ENCODE data around the gene PPP6R2.

PPP6R2 gene

DNA sequence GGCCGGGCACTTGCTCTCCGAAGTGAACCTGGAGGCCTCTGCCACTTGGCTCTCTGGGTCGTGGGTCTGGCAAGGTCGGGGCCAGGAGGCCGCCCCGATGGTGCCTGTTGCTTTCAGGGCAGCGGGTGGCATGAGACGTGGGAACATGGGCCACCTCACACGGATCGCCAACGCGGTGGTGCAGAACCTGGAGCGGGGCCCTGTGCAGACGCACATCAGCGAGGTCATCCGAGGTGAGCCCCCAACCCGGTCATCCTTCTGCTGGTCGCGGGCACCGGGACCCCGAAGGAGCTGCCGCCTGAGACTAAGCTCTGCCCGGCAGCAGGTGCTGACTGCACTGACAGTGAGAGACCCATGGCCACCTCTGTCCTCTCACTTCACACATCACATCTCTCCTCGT, 91.7 kb downstream of the PPP6R2 start:
- Histone ChIP-seq H3K79me2 (ENCODE audit: insufficient read depth, low read depth) (no peaks in the 10 kb centered on the region), H4K20me1 (ENCODE audit: insufficient read depth) (no peaks in the 10 kb centered on the region), H3K27me3 (ENCODE audit: insufficient read depth, low read depth) (no peaks in the 10 kb centered on the region), H3K9ac (no peak overlapping the region), H3K4me1 (ENCODE audit: low read depth, poor library complexity, severe bottlenecking) (no peaks in the 10 kb centered on the region), H3K4me2 (no peak overlapping the region), H2AFZ (ENCODE audit: low read depth) (no peak overlapping the region), H3K36me3 (ENCODE audit: insufficient read depth) (no peaks in the 10 kb centered on the region), H3K27ac (no peak overlapping the region), H3K4me3 (IDR thresholded peaks at IDR 0.05; ENCODE audit: insufficient read depth, low read depth, low read length) (no peak overlapping the region)
- TF ChIP-seq, protein P1, sequence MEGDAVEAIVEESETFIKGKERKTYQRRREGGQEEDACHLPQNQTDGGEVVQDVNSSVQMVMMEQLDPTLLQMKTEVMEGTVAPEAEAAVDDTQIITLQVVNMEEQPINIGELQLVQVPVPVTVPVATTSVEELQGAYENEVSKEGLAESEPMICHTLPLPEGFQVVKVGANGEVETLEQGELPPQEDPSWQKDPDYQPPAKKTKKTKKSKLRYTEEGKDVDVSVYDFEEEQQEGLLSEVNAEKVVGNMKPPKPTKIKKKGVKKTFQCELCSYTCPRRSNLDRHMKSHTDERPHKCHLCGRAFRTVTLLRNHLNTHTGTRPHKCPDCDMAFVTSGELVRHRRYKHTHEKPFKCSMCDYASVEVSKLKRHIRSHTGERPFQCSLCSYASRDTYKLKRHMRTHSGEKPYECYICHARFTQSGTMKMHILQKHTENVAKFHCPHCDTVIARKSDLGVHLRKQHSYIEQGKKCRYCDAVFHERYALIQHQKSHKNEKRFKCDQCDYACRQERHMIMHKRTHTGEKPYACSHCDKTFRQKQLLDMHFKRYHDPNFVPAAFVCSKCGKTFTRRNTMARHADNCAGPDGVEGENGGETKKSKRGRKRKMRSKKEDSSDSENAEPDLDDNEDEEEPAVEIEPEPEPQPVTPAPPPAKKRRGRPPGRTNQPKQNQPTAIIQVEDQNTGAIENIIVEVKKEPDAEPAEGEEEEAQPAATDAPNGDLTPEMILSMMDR (conservative IDR thresholded peaks at IDR 0.05; ENCODE audit: low read depth, low read length): no peak

DNA sequence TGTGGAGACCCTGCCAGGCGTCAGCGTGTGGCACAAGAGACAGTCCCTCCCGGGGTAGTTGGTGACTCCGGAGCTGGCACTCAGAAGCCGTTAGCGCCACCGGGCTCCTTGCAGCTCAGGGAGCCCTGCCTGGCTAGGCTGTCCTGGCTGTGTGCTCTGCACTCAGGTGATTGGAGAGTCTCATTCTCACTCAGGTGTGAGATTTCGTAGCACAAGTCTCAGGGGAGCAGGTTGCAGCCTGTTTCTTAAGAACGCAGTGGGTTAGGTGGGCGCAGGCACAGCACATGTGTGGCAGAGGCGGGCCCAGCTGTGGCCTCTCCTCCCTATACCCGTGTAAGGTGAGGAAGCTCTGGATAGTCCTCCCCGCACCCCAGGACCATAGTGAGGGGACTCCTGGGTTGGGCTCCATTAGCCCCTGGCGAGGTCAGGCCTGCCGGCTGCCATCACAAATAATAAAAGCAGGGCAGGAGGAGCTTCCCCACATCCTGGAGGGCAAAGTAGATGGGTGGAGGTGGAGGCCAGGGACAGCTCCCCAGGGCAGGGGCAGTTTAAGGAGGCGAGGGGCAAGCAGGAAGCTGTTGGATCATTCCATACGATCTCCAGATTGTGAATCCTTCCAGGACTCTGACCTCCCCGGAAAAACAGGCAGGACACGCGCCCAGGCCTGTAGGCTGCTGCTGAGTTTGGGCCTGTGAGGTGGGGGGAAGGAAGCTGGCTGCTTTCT, 92.3 kb downstream of the PPP6R2 start:
- Histone ChIP-seq H3K9ac (no peak overlapping the region), H3K27ac (no peak overlapping the region), H4K20me1 (ENCODE audit: insufficient read depth) (no peaks in the 10 kb centered on the region), H3K4me2 (no peak overlapping the region), H2AFZ (ENCODE audit: low read depth) (no peak overlapping the region), H3K36me3 (ENCODE audit: insufficient read depth) (no peaks in the 10 kb centered on the region), H3K4me1 (ENCODE audit: low read depth, poor library complexity, severe bottlenecking) (no peaks in the 10 kb centered on the region), H3K4me3 (IDR thresholded peaks at IDR 0.05; ENCODE audit: insufficient read depth, low read depth, low read length) (no peak overlapping the region), H3K27me3 (ENCODE audit: insufficient read depth, low read depth) (no peaks in the 10 kb centered on the region), H3K79me2 (ENCODE audit: insufficient read depth, low read depth) (no peaks in the 10 kb centered on the region)
- TF ChIP-seq, protein P1 (conservative IDR thresholded peaks at IDR 0.05; ENCODE audit: low read depth, low read length): no peak

DNA sequence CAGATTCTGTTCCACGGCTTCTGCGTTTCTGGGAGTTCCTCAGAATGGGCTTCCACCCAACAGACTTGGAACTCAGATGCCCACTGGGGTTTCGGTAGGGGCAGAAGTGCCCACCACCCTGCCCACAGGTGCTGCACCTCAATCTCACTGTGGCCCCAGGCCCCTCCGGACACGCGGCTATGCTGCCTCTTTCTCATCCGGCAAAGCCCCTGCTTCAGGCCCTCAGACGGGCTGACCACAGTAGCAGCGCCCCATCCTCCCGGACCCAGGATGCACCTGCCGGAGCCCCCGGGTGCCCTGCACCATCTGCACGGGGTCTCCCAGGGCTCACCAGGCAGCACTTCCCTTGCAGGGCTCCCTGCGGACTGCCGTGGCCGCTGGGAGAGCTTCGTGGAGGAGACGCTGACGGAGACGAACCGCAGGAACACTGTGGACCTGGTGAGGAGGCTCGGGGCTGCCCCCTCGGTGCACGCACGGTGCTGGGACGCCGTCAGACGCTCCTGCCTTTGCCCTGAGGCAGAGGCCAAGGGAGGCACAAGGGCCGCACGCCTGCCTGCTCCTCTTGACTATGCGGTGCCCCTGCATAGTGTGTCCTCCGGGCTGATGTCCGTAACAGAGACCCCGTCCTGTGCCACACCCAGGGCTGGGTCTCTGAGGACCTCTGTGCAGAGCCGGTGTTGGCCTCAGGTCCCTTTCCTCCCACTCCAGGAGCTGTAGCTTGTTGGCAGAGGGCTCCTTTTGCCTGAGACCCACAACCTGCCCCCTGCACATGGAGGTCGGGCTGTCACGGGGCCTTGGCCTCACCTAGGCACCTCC, 93.1 kb downstream of the PPP6R2 start:
- no peak overlapping the region for H3K4me2 ChIP-seq
- no peak overlapping the region for H3K27ac ChIP-seq
- H3K9ac ChIP-seq: no peak overlapping the region
- H3K79me2 ChIP-seq (ENCODE audit: insufficient read depth, low read depth): no peaks in the 10 kb centered on the region
- no peaks in the 10 kb centered on the region for H3K4me1 ChIP-seq (ENCODE audit: low read depth, poor library complexity, severe bottlenecking)
- H3K4me3 ChIP-seq (IDR thresholded peaks at IDR 0.05; ENCODE audit: insufficient read depth, low read depth, low read length): no peak overlapping the region
- no peaks in the 10 kb centered on the region for H3K36me3 ChIP-seq (ENCODE audit: insufficient read depth)
- no peaks in the 10 kb centered on the region for H4K20me1 ChIP-seq (ENCODE audit: insufficient read depth)
- no peaks in the 10 kb centered on the region for H3K27me3 ChIP-seq (ENCODE audit: insufficient read depth, low read depth)
- H2AFZ ChIP-seq (ENCODE audit: low read depth): no peak overlapping the region
- TF ChIP-seq, protein P1 (conservative IDR thresholded peaks at IDR 0.05; ENCODE audit: low read depth, low read length): no peak

DNA sequence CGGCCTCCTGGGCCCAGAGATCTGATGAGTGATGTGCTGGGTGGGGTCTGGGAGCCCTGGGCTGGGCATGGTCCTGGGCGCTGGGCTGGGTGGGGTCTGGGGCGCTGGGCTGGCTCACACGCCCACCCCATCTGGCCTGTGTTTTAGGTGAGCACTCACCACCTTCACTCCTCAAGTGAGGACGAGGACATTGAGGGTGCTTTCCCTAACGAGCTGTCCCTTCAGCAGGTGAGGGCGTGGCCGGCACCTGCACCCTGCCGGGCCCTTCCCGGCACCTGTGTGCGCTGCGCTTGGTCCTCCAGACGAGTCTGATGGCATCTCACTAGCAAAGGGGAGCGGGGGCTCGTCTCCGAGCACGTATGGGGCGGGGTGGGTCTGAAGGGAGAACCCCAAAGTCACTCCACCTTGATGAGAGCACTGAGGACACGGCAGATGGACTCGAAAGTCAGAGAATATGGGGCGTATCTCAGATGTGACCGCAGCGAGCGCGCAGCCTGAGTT, 93.8 kb downstream of the PPP6R2 start:
- TF ChIP-seq, protein P1 (conservative IDR thresholded peaks at IDR 0.05; ENCODE audit: low read depth, low read length): no peak
- Histone ChIP-seq H3K4me3 (IDR thresholded peaks at IDR 0.05; ENCODE audit: insufficient read depth, low read depth, low read length) (no peak overlapping the region), H3K9ac (no peak overlapping the region), H3K79me2 (ENCODE audit: insufficient read depth, low read depth) (no peaks in the 10 kb centered on the region), H3K4me2 (no peak overlapping the region), H4K20me1 (ENCODE audit: insufficient read depth) (no peaks in the 10 kb centered on the region), H3K4me1 (ENCODE audit: low read depth, poor library complexity, severe bottlenecking) (no peaks in the 10 kb centered on the region), H2AFZ (ENCODE audit: low read depth) (no peak overlapping the region), H3K27ac (no peak overlapping the region), H3K27me3 (ENCODE audit: insufficient read depth, low read depth) (no peaks in the 10 kb centered on the region), H3K36me3 (ENCODE audit: insufficient read depth) (no peaks in the 10 kb centered on the region)
